ENCODE results near the gene CRK. TPM values are rescaled to one million over a fixed set of nuclear protein-coding genes. Genes with fewer than 3 reads are reported as not detected.

CRK gene
- total and polyA plus RNA-seq, 8 donors: 18.0 to 87.5 (median 36.7) TPM

GRCh38 chr17:1442187-1442586 is 13.8 kb downstream of the CRK start:
- WGBS, 5 donors: 93 to 97% (median 97%) methylated on average over 4 of the region's 4 CpGs
- Histone ChIP-seq H3K27ac (no peak overlapping the region), H3K4me3 (no peak overlapping the region), H3K27me3 (no peaks in the 10 kb centered on the region), H3K36me3 (peaks cover 0 to 21% (median 6%) of the 10 kb centered on the region in 4 donors), H3K4me1 (peaks cover 4 to 52% (median 27%) of the 10 kb centered on the region in 4 donors), H3K9me3 (no peaks in the 10 kb centered on the region)
- TF ChIP-seq POLR2A (IDR thresholded peaks at IDR 0.05) (no peak), CTCF (IDR thresholded peaks at IDR 0.05) (no peak), EP300 (IDR thresholded peaks at IDR 0.05) (no peak), POLR2AphosphoS5 (IDR thresholded peaks at IDR 0.05) (no peak)
- no peak for DNase-seq
- intact Hi-C loops (cut with DNase I; ENCODE audit: low total_unique reads): no loop called here

GRCh38 chr17:1440921-1441320 is 15.1 kb downstream of the CRK start:
- intact Hi-C loops (cut with DNase I; ENCODE audit: low total_unique reads): no loop called here
- 93 to 97% (median 95%) methylated on average over 8 of the region's 8 CpGs for WGBS, 5 donors
- no peaks in the 10 kb centered on the region for H3K27me3 ChIP-seq
- H3K27ac ChIP-seq: no peak overlapping the region
- peaks cover 4 to 47% (median 23%) of the 10 kb centered on the region in 4 donors for H3K4me1 ChIP-seq
- no peak for DNase-seq
- H3K36me3 ChIP-seq: peaks cover 11 to 34% (median 19%) of the 10 kb centered on the region in 4 donors
- no peaks in the 10 kb centered on the region for H3K9me3 ChIP-seq
- TF ChIP-seq POLR2AphosphoS5 (IDR thresholded peaks at IDR 0.05) (no peak), POLR2A (IDR thresholded peaks at IDR 0.05) (no peak), CTCF (IDR thresholded peaks at IDR 0.05) (no peak), EP300 (IDR thresholded peaks at IDR 0.05) (no peak)
- H3K4me3 ChIP-seq: no peak overlapping the region

- 53 to 76% (median 63%) methylated on average over 11 of the region's 11 CpGs for WGBS, 5 donors
- H3K27me3 ChIP-seq: no peaks in the 10 kb centered on the region
- peaks cover 4 to 52% (median 21%) of the 10 kb centered on the region in 4 donors for H3K4me1 ChIP-seq
- H3K4me3 ChIP-seq: no peak overlapping the region
- DNase-seq: no peak
- no peak for TF ChIP-seq POLR2A (IDR thresholded peaks at IDR 0.05)
- TF ChIP-seq CTCF (IDR thresholded peaks at IDR 0.05): no peak
- H3K27ac ChIP-seq: peak overlapping the region in 2 of 5 donors; percentile 22 to 55
- intact Hi-C loops (cut with DNase I; ENCODE audit: low total_unique reads): no loop called here
- H3K9me3 ChIP-seq: no peaks in the 10 kb centered on the region
- H3K36me3 ChIP-seq: peaks cover 22 to 57% (median 36%) of the 10 kb centered on the region in 4 donors
Measured at GRCh38 chr17:1438593-1439083, 17.4 kb downstream of the CRK start.

GRCh38 chr17:1435326-1435725 is 20.7 kb downstream of the CRK start:
- H3K9me3 ChIP-seq: no peaks in the 10 kb centered on the region
- peaks cover 6 to 77% (median 36%) of the 10 kb centered on the region in 4 donors for H3K4me1 ChIP-seq
- no peak for DNase-seq
- no peak overlapping the region for H3K4me3 ChIP-seq
- peaks cover 26 to 65% (median 40%) of the 10 kb centered on the region in 4 donors for H3K36me3 ChIP-seq
- 75 to 84% (median 82%) methylated on average over 3 of the region's 3 CpGs for WGBS, 5 donors
- H3K27me3 ChIP-seq: no peaks in the 10 kb centered on the region
- intact Hi-C loops (cut with DNase I; ENCODE audit: low total_unique reads): no loop called here
- H3K27ac ChIP-seq: no peak overlapping the region
- TF ChIP-seq CTCF (IDR thresholded peaks at IDR 0.05) (no peak), POLR2AphosphoS5 (IDR thresholded peaks at IDR 0.05) (no peak), EP300 (IDR thresholded peaks at IDR 0.05) (no peak), POLR2A (IDR thresholded peaks at IDR 0.05) (no peak)

Data from stomach (tissue), 9 donors.